DOHH2 (cell line): ENCODE data around the gene FDX1.

Experiments
- H3F3A ChIP-seq: fragments of 200-600 bp; sonication (generic), shearing (Covaris generic); 2 replicates; pipeline ENCODE4 v1.6.0; 2016; ENCODE audit warnings: antibody characterized with exemption, mild to moderate bottlenecking; ENCODE audit not compliant: control insufficient read depth, insufficient read depth
- H3K27ac ChIP-seq: fragments of 200-600 bp; sonication (generic); 2 replicates; pipeline ENCODE4 v1.5.1; 2014; ENCODE audit warnings: low read depth, mild to moderate bottlenecking, low read length, moderate library complexity
- H3K27me3 ChIP-seq: fragments of 200-600 bp; sonication (generic); 2 replicates; pipeline ENCODE4 v1.6.1; 2014; ENCODE audit warnings: mild to moderate bottlenecking, low read length, mixed read lengths; ENCODE audit not compliant: control insufficient read depth
- H3K36me3 ChIP-seq: fragments of 200-600 bp; sonication (generic); 2 replicates; pipeline ENCODE4 v1.6.1; 2014; ENCODE audit warnings: mild to moderate bottlenecking, low read length, moderate library complexity, mixed read lengths; ENCODE audit not compliant: control insufficient read depth
- H3K4me1 ChIP-seq: fragments of 200-600 bp; sonication (generic); 2 replicates; pipeline ENCODE4 v1.6.1; 2014; ENCODE audit warnings: mild to moderate bottlenecking, low read length, mixed read lengths; ENCODE audit not compliant: control insufficient read depth
- H3K4me2 ChIP-seq: fragments of 200-600 bp; sonication (generic); 2 replicates; pipeline ENCODE4 v1.6.0; 2014; ENCODE audit warnings: mild to moderate bottlenecking, low read length, moderate library complexity
- H3K4me3 ChIP-seq: fragments of 200-600 bp; sonication (generic); 2 replicates; pipeline ENCODE4 v1.5.1; 2014; ENCODE audit warnings: mild to moderate bottlenecking, low read length, mixed read lengths
- H3K79me2 ChIP-seq: fragments of 200-600 bp; sonication (generic); 2 replicates; pipeline ENCODE4 v1.6.1; 2014; ENCODE audit warnings: mild to moderate bottlenecking, low read length, mixed read lengths; ENCODE audit not compliant: control insufficient read depth
- H3K9me2 ChIP-seq: fragments of 200-600 bp; sonication (generic); replicated peaks from 2 replicates; pipeline ENCODE4 v1.6.1; 2014; ENCODE audit warnings: mild to moderate bottlenecking, low read length, mixed read lengths; ENCODE audit not compliant: control insufficient read depth
- H3K9me3 ChIP-seq: fragments of 200-600 bp; sonication (generic); 2 replicates; pipeline ENCODE4 v1.6.1; 2014; ENCODE audit warnings: antibody characterized with exemption, low read length, mixed read lengths; ENCODE audit not compliant: control insufficient read depth, insufficient read depth
- H4K20me1 ChIP-seq: fragments of 200-600 bp; sonication (generic); 2 replicates; pipeline ENCODE4 v1.6.0; 2014; ENCODE audit warnings: low read depth, mild to moderate bottlenecking, antibody characterized with exemption, low read length, moderate library complexity; ENCODE audit not compliant: control insufficient read depth, insufficient read depth
- CTCF ChIP-seq: fragments of 200-600 bp; sonication (generic); IDR thresholded peaks from one replicate; pipeline ENCODE4 v1.5.1; 2014; ENCODE audit warnings: antibody characterized with exemption, mild to moderate bottlenecking, low read depth, low read length; ENCODE audit not compliant: poor library complexity, severe bottlenecking
- EZH2phosphoT487 ChIP-seq: fragments of 200-600 bp; sonication (generic); IDR thresholded peaks from 2 replicates; pipeline ENCODE4 v1.6.1; 2017; ENCODE audit warnings: borderline replicate concordance, mild to moderate bottlenecking, antibody characterized with exemption, low read length, moderate library complexity, mixed read lengths

The FDX1 gene

GRCh38 chr11:110450246-110450645 is 20.5 kb downstream of the FDX1 start:
- H3K4me3 ChIP-seq, result no peak overlapping the region

GRCh38 chr11:110452720-110453119 is 23.0 kb downstream of the FDX1 start:
- H3K27me3 ChIP-seq, result no peaks in the 10 kb centered on the region
- H3K36me3 ChIP-seq, result peaks cover 7% of the 10 kb centered on the region
- no peaks in the 10 kb centered on the region for H3K9me3 ChIP-seq
- TF ChIP-seq EZH2phosphoT487 (no peak), CTCF (no peak)
- no peaks in the 10 kb centered on the region; the same call in 1 of the 2 replicates for H4K20me1 ChIP-seq
- H3K79me2 ChIP-seq, result peaks cover 10% of the 10 kb centered on the region; the same call in 1 of the 2 replicates
- no peak overlapping the region for H3K4me3 ChIP-seq
- no peak overlapping the region for H3K27ac ChIP-seq
- no peaks in the 10 kb centered on the region for H3F3A ChIP-seq
- no peaks in the 10 kb centered on the region for H3K9me2 ChIP-seq
- no peaks in the 10 kb centered on the region for H3K4me1 ChIP-seq
- no peak overlapping the region for H3K4me2 ChIP-seq

More at GRCh38 chr11:110450246-110450645, 20.5 kb downstream of the FDX1 start:
- TF ChIP-seq EZH2phosphoT487 (no peak), CTCF (no peak)
- no peak overlapping the region for H3K4me2 ChIP-seq
- no peaks in the 10 kb centered on the region for H3K4me1 ChIP-seq
- no peaks in the 10 kb centered on the region for H3K9me3 ChIP-seq
- peaks cover 10% of the 10 kb centered on the region; the same call in 1 of the 2 replicates for H3K79me2 ChIP-seq
- no peaks in the 10 kb centered on the region for H3F3A ChIP-seq
- H4K20me1 ChIP-seq, result no peaks in the 10 kb centered on the region; the same call in 1 of the 2 replicates
- H3K27ac ChIP-seq, result no peak overlapping the region
- no peaks in the 10 kb centered on the region for H3K27me3 ChIP-seq
- peaks cover 8% of the 10 kb centered on the region; the same call in 1 of the 2 replicates for H3K36me3 ChIP-seq
- H3K9me2 ChIP-seq, result no peaks in the 10 kb centered on the region

GRCh38 chr11:110453684-110454354 is 24.1 kb downstream of the FDX1 start:
- H3K79me2 ChIP-seq, result peaks cover 3% of the 10 kb centered on the region; the same call in 1 of the 2 replicates
- H3K4me1 ChIP-seq, result no peaks in the 10 kb centered on the region
- H4K20me1 ChIP-seq, result no peaks in the 10 kb centered on the region
- peaks cover 7% of the 10 kb centered on the region for H3K36me3 ChIP-seq
- H3K27me3 ChIP-seq, result no peaks in the 10 kb centered on the region
- H3K4me2 ChIP-seq, result no peak overlapping the region
- H3K4me3 ChIP-seq, result no peak overlapping the region
- TF ChIP-seq EZH2phosphoT487 (no peak), CTCF (no peak)
- H3F3A ChIP-seq, result no peaks in the 10 kb centered on the region
- H3K9me3 ChIP-seq, result no peaks in the 10 kb centered on the region
- H3K27ac ChIP-seq, result no peak overlapping the region
- no peaks in the 10 kb centered on the region for H3K9me2 ChIP-seq
